ENCODE results near the gene ROR1.
A peak's percentile ranks its signal among the peaks of the same experiment; 100 is the strongest.

ROR1 gene

DNA sequence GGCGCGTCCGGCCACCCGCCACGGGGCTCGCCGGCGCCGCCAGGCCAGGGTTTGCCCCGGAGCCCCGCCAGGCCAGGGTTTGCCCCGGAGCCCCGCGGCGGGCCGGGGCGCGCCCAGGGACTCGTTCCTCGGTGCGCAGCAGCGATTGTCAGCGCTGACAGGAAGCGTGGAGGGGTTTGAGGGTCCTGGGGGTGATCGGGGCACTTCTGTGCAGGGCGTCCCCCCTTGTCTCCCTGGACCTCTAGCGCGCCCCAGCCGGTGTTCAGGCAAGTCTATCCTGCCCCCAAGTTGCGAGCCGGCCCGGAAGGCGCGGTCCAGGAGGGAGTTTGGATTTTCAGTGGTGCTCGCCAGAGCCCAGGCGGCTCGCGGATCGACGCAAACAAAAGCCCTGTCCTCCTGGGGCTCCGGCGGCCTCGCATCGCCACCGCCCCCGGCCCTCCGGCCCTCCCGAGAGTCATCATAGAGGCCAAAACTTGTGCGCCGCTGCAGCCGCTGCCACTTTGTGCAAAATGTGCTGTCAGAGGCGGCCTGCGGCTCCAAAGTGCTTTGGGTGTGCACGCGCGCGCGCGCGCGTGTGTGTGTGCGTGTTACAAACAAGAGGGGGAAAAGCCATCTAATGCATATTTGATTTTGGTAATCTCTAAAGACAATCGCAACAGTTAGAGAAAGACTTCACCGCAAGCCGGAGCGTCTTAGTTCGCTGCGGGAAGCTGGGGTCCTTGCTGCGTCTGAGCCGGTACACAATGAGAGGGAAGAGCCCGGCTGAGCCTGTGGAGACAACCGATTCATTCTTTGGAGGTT is 1.0 kb downstream of the ROR1 start:
- DNase-seq (ENCODE audit: low read depth), result no peak
- TF ChIP-seq, protein P1, sequence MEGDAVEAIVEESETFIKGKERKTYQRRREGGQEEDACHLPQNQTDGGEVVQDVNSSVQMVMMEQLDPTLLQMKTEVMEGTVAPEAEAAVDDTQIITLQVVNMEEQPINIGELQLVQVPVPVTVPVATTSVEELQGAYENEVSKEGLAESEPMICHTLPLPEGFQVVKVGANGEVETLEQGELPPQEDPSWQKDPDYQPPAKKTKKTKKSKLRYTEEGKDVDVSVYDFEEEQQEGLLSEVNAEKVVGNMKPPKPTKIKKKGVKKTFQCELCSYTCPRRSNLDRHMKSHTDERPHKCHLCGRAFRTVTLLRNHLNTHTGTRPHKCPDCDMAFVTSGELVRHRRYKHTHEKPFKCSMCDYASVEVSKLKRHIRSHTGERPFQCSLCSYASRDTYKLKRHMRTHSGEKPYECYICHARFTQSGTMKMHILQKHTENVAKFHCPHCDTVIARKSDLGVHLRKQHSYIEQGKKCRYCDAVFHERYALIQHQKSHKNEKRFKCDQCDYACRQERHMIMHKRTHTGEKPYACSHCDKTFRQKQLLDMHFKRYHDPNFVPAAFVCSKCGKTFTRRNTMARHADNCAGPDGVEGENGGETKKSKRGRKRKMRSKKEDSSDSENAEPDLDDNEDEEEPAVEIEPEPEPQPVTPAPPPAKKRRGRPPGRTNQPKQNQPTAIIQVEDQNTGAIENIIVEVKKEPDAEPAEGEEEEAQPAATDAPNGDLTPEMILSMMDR (conservative IDR thresholded peaks at IDR 0.05; ENCODE audit: low read depth, low read length), result no peak
- peak overlapping the region; percentile 88 for H3K4me3 ChIP-seq (ENCODE audit: low read length)

GRCh38 chr1:63775418-63776127 is 1.8 kb downstream of the ROR1 start:
- H3K4me3 ChIP-seq (ENCODE audit: low read length), result peak overlapping the region; percentile 88
- DNase-seq (ENCODE audit: low read depth), result no peak
- TF ChIP-seq, protein P1 (conservative IDR thresholded peaks at IDR 0.05; ENCODE audit: low read depth, low read length), result no peak

GRCh38 chr1:63777286-63777685 is 3.5 kb downstream of the ROR1 start:
- no peak for DNase-seq (ENCODE audit: low read depth)

GRCh38 chr1:63777965-63778880 is 4.4 kb downstream of the ROR1 start:
- TF ChIP-seq, protein P1 (conservative IDR thresholded peaks at IDR 0.05; ENCODE audit: low read depth, low read length), result no peak
- no peak overlapping the region for H3K4me3 ChIP-seq (ENCODE audit: low read length)
- DNase-seq (ENCODE audit: low read depth), result no peak

More at GRCh38 chr1:63777286-63777685, 3.5 kb downstream of the ROR1 start:
- TF ChIP-seq, protein P1 (conservative IDR thresholded peaks at IDR 0.05; ENCODE audit: low read depth, low read length), result peak; percentile 19
- H3K4me3 ChIP-seq (ENCODE audit: low read length), result no peak overlapping the region

DNA sequence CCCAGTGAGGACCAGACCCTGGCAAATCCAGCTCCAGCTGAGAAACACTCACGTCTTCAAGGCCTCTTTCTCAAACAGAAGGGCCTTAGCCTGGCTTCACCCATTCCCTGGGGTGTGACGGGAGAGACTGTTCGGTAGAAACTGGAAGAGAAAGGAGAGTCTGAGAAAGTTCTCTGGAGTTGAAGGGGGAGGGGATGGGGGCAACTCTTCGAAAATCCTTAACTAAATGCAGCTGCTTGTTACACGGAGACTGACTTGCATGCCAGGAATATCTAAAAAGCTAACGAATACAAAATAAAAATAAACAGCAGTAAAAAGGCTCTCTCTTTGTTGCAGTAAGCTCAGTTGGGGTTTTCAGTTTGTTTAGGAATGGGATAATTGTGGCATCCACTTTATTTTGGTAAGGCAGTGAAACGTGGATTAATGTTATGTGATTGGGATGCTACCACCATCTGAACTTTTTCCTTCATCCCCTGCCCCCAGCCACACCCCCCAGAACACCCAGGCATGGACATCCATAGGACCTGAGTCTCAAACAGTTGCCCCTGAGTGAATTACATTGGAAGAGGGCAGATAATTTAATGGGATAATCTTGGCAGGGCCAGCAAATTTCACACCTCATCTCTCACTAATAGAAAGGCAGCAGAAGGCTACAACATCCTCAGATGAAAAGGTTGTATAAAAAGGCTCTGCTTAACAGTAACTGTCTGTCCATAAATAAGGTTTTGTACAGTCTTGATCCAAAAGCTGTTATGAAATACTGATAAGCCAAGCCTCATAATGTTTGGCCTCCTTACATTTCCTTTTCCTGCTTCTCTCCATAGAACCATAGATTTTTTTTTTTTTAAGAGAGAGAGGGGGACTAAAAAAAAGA is 5.8 kb downstream of the ROR1 start:
- TF ChIP-seq, protein P1 (conservative IDR thresholded peaks at IDR 0.05; ENCODE audit: low read depth, low read length), result no peak
- no peak overlapping the region for H3K4me3 ChIP-seq (ENCODE audit: low read length)
- DNase-seq (ENCODE audit: low read depth), result no peak

GRCh38 chr1:63780565-63780964 is 6.7 kb downstream of the ROR1 start:
- DNase-seq (ENCODE audit: low read depth), result no peak
- no peak overlapping the region for H3K4me3 ChIP-seq (ENCODE audit: low read length)
- TF ChIP-seq, protein P1 (conservative IDR thresholded peaks at IDR 0.05; ENCODE audit: low read depth, low read length), result no peak
